Transverse colon (tissue), 4 donors: ENCODE measurements around the gene ZNRF4.

Source experiments
- CTCF ChIP-seq, 5 experiments: fragments of 200-600 bp in 3 of 5; fragments of 450-650 bp in 2 of 5; sonication (generic) in 3 of 5; IDR thresholded peaks; 1 replicate in 2 of 5; 2 replicates in 3 of 5; pipeline ENCODE4 v1.5.1; 2016 to 2017; ENCODE audit warnings: antibody characterized with exemption in 5 of 5, inconsistent platforms in 3 of 5, mild to moderate bottlenecking in 2 of 5, moderate library complexity in 1 of 5
- EP300 ChIP-seq: sonication (generic); formaldehyde crosslinking; IDR thresholded peaks from one replicate; pipeline ENCODE4 v1.6.1; 2017; ENCODE audit warnings: antibody characterized with exemption, low read depth
- POLR2A ChIP-seq: fragments of 450-650 bp; IDR thresholded peaks from one replicate; pipeline ENCODE4 v1.6.1; 2016; ENCODE audit warnings: antibody characterized with exemption, mild to moderate bottlenecking, moderate library complexity
- POLR2AphosphoS5 ChIP-seq, 3 donors: sonication (generic); formaldehyde crosslinking; IDR thresholded peaks; one replicate each; pipeline ENCODE4 v1.6.1; 2016; ENCODE audit warnings: antibody characterized with exemption in 3 of 3

GRCh38 chr19:5436106-5436947 lies 18.9 kb upstream of the ZNRF4 start:
- no peak for TF ChIP-seq CTCF (IDR thresholded peaks at IDR 0.05)
- no peak for TF ChIP-seq POLR2A
- TF ChIP-seq POLR2AphosphoS5 (IDR thresholded peaks at IDR 0.05) = no peak
- no peak for TF ChIP-seq EP300
